Anterior cingulate cortex (tissue), 58 donors: ENCODE results near the gene DYNC1H1.

Source experiments
- DNase-seq, 58 donors: peaks; one replicate each; lab custom pipeline; 2025; lab: John Stamatoyannopoulos, UW

Gene DYNC1H1

DNA sequence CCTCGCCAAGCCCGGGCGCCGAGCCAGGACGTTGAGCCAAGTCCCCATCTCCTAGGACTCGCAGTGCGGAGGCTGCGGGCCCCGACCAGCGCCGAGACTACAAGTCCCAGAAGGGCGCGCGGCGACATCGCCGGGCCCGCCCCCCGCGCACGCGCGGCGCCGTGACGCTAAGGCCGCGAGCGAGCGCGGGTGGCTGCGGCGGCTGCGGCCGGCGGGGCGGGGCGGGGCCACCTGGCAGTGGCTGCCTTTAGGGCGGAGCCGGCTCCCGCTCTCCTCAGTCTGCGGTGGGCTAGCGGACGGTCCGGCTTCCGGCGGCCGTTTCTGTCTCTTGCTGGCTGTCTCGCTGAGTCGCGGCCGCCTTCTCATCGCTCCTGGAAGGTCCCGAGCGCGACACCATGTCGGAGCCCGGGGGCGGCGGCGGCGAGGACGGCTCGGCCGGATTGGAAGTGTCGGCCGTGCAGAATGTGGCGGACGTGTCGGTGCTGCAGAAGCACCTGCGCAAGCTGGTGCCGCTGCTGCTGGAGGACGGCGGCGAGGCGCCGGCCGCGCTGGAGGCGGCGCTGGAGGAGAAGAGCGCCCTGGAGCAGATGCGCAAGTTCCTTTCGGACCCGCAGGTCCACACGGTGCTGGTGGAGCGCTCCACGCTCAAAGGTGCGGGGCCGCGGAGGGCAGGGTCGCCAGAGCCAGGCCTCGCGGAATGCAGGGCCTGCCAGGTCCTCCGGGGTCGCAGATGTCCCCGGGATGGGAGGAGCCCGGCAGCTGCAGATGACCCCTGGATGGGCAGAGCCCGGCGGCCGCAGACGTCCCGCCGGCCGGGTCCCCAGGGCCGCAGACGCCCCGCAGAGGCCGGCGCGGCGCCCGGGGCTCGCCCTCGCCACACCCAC is at the start of gene DYNC1H1:
DYNC1H1 (plus strand) TSS at position 277 of the 884 bp plus-strand sequence; CDS start at position 396, 119 bp downstream.
- DNase-seq, result peak; percentile 44 to 98 (median 90)

DNA sequence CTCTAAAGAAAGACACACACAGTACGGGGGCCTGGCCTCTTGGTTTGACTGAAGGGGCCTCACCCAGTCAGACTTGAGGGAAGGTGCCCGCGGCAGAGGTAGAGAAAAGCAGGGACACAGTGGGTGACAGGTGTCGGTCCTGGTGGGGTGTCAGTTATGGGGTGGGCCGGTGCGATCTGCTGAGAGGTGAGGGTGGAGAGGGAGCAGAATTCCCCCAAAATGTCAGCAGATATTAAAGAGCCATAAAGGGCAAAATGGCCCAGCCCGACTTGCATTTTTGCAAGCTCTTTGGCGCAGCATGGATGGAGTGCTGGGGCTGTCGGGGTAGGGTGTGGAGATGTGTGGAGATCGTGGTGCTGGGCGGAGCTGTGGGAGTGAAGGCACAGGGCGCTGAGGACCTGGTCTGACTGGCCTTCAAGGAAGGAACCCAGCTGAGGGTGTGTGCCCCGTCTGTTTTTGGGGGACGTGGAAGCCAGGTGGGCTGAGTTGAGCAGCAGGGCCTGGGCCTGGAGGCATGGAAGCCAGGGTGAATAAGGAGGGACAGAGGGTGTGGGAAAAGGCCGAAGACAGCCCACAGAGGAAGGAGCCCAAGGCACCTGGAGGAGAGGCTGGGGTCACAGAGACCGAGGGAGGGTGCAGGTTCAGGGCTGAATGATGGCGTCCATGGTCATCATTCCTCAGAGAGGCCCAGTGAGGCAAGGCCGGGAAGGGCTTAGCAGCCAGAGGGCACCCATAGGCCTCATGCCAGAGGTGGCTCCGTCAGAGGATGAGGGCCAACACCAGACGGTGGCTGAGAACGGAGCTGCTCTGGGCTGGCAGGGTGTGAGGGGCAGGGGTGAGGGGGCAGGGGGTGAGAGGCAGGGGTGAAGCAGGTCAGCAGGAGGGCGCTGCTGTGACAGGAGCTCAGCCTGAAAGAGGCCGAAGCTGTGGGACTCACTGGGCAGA is 48.2 kb upstream of the DYNC1H1 start:
- DNase-seq, result no peak

DNA sequence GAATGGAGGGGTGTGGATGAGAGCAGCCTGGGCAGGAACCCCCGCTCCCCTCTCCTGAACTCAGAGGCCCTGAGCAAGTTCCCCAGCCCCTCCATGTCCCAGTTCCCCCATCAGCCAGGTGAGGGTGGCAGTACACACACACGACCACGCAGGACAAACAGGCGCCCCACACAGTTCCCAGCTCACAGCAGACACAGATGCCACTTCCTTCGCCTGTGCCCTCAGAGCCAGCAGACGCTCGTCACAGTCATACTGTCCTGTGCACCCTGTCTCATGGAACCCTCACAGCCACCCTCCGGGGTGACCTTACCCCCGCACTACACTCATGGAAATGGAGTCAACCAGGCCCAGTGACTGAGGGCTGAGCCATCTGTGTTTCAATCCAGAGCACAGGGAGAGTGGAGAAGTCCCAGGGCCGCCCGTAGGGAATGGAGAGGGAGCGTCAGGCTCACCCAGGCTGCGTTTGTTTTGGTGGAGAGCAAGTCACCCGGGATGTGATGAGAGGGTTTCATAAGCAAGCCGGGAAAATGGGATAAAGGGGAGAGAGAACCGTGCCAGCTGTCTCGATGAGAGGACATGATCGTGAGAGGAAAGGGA is 47.5 kb upstream of the DYNC1H1 start:
- no peak for DNase-seq

DNA sequence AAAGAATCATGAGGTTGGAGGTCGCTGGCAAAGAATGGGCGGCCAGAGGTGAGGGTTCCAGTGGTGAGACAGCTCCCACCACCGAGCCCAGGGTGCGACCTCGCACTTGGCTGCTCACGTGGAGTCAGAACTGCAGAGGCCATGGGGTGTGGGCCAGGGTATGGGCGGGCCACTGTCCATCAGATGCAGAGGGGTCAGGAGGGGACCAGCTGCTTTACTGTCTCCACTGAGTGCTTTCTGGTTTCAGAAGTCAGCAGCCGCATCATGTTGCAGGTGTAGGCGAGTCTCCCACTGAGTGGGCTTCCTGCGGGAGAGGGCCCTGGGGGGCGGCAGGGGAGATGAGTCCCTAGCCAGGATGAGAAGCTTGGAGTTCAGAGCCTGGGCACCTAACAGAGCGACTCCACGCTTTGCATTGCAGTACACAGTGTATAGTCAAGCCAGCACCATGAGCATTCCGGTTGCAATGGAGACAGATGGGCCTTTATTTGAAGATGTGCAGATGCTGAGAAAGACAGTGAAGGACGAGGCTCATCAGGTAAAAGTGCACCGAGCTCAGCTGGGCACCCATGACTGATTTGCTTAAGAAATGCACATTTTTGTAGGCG is 46.9 kb upstream of the DYNC1H1 start:
- DNase-seq, result no peak

DNA sequence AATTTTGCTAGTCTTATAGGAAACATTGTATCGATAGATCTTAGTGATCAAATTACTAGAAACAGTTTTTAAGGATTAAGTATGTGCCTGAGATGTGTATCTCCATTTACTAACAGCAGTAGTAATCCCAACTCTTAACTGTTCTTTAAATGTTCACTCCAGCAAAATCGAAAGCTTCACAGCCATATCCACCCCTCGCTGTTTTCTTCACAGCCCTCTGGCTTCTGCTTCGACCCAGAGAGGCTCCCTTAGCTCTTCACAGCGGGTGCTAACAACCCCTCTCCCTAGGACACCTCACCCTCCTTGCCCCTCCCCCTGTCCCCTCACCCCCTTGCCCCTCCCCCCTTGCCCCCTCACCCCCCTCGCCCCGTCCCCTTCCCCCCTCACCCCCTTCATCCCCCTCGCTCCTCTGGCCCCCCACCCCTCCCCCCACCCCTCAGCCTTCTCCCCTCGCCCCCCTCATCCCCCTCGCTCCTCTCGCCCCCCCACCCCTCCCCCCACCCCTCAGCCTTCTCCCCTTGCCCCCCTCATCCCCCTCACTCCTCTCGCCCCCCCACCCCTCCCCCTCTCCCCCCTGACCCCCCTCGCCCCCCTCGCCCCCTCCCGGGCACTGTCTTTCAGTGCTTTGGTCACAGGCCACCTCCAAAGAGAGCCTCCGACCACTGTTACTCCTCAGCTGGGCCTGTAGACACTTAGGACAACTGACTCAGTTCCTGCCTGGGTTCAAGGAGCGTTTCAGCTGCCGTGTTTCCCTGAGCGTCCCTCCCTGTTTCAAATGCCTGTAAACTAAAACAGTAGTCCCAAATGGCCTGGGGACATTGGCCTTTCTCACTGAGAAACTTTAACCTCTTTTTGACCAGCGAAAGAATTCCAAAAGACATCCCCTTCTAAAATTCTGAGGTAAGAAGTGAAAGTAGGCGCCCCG is 46.0 kb upstream of the DYNC1H1 start:
- no peak for DNase-seq

DNA sequence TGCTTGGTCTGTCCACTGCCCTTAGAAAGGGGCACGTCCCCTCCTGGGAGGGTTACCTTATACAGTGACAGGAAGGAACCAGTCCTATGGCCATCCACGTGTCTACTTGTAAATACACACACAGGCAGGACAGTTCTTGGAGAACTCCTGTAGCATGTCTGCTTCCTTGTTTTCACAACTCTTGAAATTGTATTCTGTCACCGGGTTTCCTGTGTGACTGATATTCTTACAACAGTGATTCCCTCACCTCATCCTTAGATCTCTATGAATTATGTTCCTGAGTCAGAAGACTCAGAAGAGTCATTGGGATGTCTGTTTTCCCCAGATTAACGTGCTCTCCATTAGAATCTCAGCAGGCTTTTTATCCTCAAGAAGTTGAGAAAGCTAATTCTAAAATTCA is 44.1 kb upstream of the DYNC1H1 start:
- DNase-seq, result no peak

DNA sequence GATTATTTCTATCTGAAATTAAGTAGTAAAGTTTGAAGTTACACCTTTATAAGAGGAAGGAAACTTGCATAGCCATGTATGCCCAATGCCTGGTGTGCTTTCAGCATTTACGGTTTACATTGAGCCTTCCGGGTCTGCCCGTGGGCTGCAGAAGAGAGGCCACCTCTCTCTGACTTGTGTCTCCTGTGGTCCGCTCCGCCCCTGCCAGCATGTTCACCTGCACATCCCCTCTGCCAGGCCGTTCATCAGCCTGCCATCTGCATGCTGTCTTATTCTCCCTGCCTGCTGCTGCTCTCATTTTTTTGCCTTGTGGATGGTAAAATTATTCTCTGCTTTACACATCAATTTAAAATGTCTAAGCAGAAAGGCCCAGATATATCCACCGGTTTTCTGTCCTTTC is 41.5 kb upstream of the DYNC1H1 start:
- no peak for DNase-seq

DNA sequence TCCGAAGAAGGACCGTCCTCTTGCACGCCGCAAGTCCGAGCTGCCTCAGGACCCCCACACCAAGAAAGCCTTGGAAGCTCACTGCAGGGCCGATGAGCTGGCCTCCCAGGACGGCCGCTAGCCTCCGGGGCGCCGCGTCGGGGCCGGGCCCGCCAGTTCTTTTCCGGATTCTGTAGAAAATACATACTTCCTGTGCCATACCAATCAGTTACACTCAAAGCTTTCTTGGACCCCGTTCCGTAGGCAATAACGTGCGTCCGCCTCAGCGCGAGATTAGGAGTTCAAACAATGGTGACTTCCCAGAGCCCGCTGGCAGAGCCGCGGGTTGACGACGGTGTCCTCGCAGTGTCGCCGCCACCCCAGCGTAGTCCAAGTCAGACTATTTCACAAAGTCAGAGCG is 39.2 kb upstream of the DYNC1H1 start:
- no peak for DNase-seq

DNA sequence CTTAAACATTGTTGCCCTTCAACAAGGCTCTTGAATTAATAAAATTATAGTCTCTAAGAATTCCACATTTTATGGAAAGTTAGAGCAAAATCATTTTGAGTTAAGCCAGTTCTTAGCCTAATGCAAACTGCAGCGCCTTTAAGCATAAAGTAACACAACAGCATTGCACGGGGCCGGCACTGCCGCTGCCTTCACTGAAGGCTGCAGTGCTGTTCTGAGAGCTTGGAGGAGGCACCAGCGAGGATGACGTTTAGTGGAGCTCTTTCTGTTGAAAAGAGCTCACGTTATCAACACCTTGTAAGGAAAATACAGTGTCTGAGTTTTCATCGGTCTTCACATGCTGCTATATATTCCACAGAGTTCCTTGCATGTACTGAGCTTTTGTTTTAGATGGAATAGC is 38.3 kb upstream of the DYNC1H1 start:
- peak in 2 of 58 donors; percentile 23 to 55 for DNase-seq

DNA sequence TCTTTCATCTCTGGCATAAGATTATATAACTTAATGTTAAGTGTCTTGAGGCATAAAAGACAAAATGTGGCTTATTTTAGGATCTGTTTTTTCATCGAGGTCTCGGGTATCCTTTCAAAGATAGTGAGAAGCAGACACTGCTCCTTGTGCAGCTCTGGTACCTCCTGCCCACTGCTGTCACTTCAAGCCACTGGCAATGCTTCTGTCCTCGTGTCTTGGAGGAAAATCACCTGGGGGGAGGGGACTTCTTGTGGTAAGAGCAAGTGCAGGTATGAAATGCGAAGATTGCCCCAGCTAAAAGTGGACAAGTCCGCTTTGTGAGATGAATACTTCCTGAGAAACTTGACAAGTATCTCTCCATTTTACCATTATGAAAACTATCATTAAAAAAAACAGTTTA is 37.8 kb upstream of the DYNC1H1 start:
- DNase-seq, result no peak

DNA sequence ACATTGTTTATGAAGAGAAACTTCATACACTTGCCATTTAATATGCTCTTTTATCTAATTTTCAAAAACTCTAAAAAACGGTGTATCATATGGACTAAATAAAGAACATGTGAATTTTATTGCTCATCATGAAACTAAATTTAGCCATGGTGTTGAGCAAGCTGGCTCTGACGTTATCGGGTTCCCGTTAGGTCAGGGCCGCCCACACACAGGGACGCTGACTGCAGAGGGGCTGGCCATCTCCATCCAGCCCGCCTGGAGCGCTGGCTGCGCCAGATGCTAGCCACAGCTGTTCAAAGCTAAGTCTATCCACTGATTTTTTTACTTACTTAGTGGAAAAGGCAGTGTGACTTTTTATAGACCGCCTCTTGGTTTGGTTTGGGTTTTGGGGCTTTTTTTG is 36.5 kb upstream of the DYNC1H1 start:
- DNase-seq, result peak in 13 of 58 donors; percentile 9 to 50 (median 25)

DNA sequence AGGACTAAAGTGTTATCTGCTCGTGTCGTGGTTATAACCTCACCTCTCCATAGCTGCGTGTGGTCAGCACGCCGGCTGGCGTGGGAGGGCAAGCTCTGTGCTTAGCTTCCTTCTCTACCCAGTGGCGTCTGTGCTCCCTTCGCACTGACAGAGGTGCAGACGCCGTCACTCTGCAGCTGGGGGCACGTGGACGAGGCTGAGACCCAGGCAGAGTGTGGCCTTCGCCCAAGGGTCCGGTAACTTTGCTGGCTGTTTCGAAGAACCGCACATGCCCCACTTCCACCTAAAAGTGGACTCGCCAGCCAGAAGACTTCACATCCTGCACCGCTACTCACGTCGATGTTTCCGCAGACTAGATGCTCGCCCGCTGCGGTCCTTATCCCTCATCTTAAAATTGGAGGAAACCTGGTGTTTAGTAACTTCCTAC is 35.9 kb upstream of the DYNC1H1 start:
- DNase-seq, result no peak

DNA sequence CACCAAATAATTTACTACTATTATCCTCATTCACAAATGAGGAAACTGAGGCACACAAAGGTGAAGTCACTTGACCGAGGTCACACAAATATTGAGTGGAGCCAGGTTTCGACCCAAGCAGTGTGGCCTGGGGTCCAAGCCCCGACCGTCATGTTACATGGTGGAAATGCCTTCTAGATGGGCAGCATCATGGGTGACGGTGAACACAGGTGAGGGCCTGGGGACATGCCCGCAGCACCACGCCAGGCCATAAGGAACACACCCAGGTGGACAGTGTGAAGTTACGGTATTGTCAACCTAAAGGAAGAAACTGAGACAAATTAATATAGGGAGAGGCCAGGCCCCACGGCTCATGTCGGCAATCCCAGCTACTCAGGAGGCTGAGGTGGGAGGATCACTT is 35.3 kb upstream of the DYNC1H1 start:
- no peak for DNase-seq

DNA sequence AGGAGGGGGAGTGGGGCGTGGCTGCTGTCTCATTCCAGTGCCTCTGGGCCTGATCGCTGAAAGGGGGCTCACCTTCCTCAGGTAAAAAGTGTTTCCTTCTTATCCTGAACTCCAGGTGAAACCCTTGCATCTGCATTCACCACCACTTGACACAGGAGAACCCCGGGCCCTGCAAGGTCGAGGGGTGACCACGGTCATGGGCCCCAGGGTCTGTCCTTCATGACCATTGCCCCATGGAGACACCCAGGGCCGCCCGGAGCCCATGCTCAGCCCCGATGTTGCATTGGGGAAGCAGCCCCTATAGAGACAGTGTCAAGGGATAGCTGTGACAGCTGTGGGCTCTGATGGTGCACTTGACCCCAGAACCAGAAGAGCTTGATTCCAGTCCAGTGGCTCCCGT is 34.4 kb upstream of the DYNC1H1 start:
- DNase-seq, result no peak

DNA sequence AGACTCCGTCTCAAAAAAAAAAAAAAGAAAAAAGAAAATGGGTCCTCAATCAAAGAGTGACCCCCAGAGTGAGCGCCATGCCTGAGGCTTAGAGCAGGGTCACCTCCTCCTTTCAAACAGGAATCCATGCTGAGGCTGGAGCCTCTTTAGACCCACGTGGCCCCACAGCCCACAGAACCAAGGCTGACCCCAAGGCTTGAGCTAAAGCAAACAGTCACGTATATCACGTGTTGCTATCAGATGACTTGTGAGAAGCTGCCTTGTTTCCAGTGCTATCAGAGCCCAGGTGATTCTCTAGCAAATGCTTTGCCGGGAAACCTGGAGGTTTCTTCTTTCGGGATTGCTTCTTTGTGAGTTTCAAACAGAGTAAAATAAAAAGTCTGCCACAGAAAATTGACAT is 31.7 kb upstream of the DYNC1H1 start:
- no peak for DNase-seq

DNA sequence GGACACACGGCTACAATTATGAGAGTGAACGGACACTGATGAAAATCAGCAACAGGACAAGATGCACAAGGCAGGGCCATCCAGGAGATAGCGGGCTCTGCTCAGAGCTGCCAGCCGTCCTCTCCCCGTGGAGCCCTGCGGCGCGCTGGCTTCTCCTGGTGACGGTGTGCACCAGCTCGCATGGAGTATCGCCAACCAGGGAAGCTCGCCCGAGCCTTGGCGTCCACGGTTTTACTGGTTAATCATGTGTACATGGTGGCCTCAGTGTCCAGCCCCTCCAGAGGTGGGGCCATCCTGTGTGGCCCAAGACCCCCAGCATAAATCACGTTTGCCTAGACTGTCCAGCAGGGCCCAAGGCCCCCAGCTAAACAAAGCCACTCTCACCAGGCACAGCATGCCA is 31.2 kb upstream of the DYNC1H1 start:
- no peak for DNase-seq

DNA sequence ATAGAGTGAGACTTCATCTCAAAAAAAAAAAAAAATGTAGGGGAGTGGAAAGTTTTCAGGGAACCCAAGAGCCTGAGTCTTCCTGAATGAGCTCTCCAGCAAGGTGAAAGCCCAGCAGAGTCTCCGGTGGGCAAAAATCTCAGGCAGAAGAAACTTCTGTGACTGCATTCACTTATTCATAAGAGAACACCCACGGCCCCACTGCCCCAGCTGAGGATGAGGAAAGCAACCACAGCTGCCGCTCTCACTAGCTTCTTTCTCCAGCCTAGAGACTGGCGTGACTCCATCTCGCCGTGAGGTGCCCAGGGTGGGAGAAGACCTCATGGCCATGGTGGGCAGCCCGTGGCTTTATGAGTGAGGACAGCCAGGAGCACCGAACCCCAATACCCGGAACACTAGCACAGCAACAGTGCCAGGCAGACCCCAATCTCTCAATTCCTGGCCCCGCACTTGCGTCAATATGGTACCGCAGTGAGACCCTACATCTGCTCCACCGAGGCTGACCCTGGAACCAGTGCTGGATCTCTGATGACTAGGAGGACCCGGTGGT is 29.7 kb upstream of the DYNC1H1 start:
- no peak for DNase-seq

DNA sequence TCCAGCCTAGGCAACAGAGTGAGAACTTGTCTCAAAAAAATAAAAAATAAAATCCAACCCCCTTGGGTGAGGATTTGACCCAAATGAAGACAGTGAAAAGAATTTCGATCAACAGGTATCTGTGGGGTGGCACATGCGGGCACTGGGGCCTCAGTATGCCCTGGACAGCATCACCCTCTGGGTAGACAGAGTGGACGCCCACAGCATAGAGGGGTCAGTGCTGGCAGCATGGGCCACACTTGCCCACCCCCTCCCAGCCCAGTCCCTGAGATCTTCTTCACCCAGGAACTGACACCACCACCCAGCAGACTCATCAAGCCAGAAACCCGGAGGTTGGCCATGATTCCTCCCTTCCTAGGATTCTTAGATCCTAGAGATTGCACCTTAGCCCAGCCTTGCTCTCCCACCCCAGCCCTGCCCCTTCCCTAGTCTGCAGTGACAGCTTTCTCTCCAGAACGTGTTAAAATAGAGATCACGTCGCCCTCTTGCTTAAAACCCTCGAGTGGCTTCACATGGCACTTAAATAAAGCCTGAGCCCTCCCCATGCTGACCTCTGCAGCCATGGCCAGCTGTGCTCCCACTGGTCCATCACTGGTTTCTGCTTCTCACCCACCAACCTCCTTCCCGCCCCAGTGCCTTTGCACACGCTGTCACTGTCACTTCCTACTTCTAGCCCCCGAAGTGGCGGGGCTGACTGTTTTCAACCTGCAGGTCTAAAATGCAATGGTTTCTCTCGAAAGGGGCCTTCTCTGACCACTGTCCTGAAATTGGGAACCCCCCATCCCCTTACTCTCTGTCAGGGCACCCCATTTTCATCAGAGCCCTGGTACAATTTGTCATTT is 26.2 kb upstream of the DYNC1H1 start:
- DNase-seq, result no peak
